Sigmoid colon (tissue), 4 donors: ENCODE data around the gene GPC6.

Source experiments
- POLR2A ChIP-seq, 2 donors: fragments of 450-650 bp; IDR thresholded peaks; one replicate each; pipeline ENCODE4 v1.6.1; 2016; ENCODE audit warnings: antibody characterized with exemption in 2 of 2, mild to moderate bottlenecking in 2 of 2, moderate library complexity in 2 of 2
- POLR2AphosphoS5 ChIP-seq, 4 donors: sonication (generic); formaldehyde crosslinking; IDR thresholded peaks; one replicate each; pipeline ENCODE4 v1.6.1; 2017; ENCODE audit warnings: antibody characterized with exemption in 4 of 4
- TF ChIP-seq, protein P1 (sequence below), 4 experiments: fragments of 450-650 bp in 3 of 4; fragments of 200-600 bp in 1 of 4; IDR thresholded peaks; one replicate each; pipeline ENCODE4 v1.5.1; 2016 to 2019; ENCODE audit warnings: antibody characterized with exemption in 4 of 4, mild to moderate bottlenecking in 3 of 4, moderate library complexity in 2 of 4

DNA sequence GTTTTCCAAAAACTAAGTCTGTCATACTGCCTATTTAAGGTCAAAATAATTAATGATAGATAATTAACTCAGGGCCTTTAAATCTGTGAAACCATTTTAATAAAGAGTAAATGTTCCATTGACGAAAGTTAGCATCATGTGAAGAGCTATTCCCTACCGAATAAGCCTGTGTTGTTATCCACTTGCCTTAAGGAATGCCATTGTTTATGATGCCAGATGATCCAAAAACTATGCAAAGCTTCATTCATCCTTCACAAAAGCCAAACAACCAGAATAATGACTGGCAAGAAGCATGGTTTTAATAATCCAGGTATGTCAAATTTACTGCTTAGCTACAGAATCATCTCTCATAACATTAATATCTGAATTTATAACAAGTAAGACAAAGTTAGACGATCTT is 6.5 kb upstream of the GPC6 start:
- TF ChIP-seq, protein P1, sequence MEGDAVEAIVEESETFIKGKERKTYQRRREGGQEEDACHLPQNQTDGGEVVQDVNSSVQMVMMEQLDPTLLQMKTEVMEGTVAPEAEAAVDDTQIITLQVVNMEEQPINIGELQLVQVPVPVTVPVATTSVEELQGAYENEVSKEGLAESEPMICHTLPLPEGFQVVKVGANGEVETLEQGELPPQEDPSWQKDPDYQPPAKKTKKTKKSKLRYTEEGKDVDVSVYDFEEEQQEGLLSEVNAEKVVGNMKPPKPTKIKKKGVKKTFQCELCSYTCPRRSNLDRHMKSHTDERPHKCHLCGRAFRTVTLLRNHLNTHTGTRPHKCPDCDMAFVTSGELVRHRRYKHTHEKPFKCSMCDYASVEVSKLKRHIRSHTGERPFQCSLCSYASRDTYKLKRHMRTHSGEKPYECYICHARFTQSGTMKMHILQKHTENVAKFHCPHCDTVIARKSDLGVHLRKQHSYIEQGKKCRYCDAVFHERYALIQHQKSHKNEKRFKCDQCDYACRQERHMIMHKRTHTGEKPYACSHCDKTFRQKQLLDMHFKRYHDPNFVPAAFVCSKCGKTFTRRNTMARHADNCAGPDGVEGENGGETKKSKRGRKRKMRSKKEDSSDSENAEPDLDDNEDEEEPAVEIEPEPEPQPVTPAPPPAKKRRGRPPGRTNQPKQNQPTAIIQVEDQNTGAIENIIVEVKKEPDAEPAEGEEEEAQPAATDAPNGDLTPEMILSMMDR (IDR thresholded peaks at IDR 0.05), result no peak
- TF ChIP-seq POLR2A (IDR thresholded peaks at IDR 0.05) (no peak), POLR2AphosphoS5 (IDR thresholded peaks at IDR 0.05) (no peak)
